Mesenteric fat pad (tissue), 1 donor: ENCODE data around the gene SLC38A1. TPM values are rescaled to one million over a fixed set of nuclear protein-coding genes. Genes with fewer than 3 reads are reported as not detected.
"Not testable (repeated sequence)": the region's sequence is repeated elsewhere in the genome, so short reads cannot be mapped to it uniquely, and the experiment has no call there.

Experiments used
- DNase-seq: peaks from one replicate; pipeline ENCODE4 v3.0.0-alpha.2; 2020; ENCODE audit warnings: low spot score
- total RNA-seq: library from RNA; stranded (reverse); fragmentation: NEBNext Ultra II Directional; extraction: Animal tissue kit (Norgen Biotek cat#: 25700); gene quantifications from one replicate; pipeline ENCODE4 v1.2.1, GENCODE V29; 2021
- donor health status: DM: yes; HTN: yes; CAD: no.

Gene SLC38A1
- total RNA-seq, 1 donor from 2014 or later = 15.9 TPM

DNA sequence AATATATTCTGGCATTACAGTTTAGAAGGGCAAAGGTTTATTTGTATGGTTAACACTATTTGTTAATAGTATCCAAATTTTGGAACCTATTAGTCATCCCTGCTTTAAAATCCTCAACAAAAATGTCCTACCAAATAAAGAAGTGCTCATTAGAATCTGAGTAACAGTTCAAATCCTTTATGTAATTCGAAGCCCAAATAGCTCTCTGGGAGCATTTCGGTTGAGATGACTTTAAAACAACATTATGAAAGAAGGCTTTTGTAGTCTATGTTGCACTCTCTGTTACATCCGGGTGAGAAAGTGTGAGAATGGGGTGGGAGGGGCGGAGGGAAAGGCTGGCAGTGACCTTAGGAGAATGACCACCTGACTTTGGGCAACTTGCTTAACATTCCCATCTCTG lies 59.7 kb downstream of the SLC38A1 start:
- DNase-seq = no peak

DNA sequence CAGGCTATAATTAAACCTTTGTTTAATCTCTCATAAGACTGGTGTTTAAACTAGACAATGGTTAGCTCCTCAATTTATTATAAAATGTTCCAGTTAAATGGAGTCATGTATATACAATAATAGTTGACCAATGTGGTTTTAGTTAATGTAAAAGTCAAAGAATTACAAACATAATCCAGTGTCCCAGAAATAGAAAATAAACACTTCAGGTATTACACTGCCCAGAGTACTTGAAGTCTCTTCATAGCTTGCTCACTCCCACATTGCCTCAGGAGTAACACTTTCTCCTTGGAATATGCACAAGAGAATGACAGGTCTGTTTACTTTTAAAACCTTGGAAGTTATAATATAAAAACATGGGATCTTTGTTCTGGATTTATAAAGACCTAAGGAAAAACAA lies 60.5 kb downstream of the SLC38A1 start:
- DNase-seq = no peak

DNA sequence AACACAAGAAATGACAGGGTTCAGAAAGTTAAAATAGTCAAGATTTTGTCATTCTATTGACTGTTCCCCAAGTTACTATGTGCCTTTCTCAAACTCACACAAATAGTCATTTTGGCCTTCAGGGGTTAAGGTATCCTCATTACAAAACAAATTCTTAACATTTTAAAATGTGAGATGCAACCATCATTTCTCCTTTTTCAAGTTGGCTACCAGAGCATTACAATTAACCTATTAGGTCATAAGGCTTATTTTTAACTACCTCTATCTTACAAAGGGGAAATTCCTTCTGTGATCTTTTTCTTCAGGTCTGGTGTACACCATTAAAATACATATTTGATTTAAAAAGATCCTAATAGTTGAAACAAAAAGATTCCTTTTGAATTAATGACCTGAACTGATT lies 61.2 kb downstream of the SLC38A1 start:
- DNase-seq = no peak

DNA sequence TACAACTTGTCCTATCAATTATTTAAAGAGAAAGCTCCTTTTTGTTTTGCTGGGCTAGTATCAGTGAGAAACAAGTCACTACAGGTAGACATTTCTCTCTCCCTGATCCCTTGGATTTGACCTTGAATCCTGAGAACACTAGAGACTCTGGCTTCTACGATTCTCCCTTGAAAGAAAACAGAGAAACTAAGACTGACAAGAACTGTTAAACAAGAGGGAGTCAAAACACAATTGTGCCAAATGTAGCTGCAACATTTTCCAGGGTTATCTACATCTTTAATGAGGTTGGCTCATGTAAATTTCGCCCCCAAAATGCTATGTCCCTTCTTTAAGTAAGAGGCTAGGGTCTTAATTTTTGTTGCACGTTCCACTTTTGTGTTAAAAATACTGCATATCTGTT lies 62.4 kb downstream of the SLC38A1 start:
- no peak for DNase-seq

DNA sequence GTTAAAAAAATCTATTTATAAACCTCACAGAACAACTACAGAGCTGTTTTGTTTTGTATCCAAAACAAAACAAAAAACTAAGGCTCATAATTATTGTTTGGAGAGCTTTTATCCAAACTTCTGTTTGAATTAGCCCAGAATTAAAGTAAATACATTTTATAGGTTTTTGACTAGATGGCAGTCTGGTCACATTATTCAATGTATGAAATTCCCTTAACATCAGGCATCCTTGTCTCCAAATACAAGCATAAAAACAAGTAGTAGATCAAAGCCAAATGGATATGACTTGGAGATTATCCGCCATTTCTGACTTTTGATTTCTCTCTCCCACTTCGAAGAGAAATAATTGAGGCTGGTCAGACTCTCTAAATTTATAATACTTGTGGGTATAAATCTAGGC lies 63.5 kb downstream of the SLC38A1 start:
- DNase-seq = no peak

DNA sequence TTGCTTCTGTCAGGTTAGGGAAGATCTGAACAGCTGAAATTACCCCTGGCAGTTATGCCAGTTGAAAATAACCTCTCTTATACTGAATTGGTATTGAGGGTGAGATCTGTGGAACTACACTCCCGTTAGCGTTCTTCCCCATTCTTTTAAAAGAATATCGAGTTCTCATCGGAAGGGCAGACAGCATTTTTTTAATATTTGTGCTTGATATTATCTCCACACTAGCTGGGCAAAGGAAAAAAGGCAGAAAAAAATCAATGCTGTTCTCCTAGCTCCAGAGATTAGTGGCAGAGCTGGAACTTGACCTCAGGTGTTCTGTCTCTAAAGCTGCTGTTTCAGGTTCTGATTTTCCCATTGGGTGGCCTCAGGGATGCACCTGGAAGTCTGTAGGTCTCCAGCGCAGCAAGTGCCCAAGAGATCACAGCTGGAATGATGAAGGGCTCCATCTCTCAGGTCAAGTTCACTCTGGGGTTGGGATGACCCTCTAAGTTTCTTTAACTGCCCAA lies 67.5 kb downstream of the SLC38A1 start:
- DNase-seq = no peak

DNA sequence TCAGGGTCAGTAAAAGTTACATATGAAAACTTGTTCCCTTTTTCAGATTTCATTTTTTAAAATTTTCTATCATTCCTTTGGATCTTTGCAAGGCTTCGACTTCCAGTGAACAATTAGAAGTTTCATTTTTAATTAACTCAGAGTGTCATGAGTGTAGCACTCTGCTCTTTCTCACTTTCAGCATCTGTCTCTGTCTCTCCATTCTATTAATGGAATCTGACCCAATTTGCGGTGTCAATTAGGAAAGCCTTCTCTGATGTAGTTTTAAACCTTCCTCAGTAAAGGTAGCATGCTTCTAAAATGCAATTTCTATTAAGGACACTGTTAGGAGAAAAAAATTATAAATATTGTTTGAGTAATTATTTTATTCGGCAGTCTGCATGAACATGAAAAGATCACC lies 68.3 kb downstream of the SLC38A1 start:
- no peak for DNase-seq

DNA sequence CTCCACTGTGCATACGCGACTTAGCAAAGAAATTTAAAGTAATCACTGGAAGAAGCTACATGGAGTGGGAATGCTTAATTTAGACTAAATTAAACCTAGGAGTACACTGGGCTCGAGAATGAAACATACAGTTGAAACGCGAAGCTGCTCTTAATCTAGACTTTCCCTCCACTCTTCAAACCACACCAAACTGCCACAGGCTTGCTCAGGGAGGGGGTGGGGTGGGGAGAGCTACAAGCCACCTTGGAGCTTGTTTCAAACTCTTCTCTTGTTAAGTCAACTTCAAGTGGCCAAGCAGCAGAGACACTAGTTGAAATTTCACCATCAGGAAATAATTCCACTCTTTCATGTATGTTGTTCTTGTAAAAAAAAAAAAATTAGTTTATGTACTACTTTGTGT lies 69.9 kb downstream of the SLC38A1 start:
- no peak for DNase-seq

DNA sequence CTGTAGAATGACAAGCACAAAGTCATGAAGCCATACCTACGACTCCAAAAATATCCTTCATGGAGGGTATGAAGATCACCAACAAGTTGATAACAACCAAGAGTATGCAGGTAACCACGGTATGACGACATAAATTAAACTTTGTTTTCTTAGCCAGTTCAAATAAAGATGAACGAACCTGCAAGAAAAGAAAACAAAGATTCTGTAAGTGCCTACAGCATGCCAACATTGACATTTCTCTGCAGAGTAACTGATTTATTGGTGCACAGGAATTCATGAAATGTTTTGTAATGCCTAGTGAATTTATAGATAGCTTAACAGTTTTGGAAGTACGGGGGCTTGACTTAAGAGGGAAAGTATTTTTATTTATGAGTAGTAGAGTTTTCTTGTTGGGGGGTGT lies 71.0 kb downstream of the SLC38A1 start:
- no peak for DNase-seq

DNA sequence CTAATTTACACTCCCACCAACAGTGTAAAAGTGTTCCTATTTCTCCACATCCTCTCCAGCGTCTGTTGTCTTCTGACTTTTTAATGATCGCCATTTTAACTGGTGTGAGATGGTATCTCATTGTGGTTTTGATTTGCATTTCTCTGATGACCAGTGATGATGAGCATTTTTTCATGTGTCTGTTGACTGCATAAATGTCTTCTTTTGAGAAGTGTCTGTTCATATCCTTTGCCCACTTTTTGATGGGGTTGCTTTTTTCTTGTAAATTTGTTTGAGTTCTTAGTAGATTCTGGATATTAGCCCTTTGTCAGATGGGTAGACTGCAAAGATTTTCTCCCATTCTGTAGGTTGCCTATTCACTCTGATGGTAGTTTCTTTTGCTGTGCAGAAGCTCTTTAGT lies 78.3 kb downstream of the SLC38A1 start:
- DNase-seq = not testable (repeated sequence)

DNA sequence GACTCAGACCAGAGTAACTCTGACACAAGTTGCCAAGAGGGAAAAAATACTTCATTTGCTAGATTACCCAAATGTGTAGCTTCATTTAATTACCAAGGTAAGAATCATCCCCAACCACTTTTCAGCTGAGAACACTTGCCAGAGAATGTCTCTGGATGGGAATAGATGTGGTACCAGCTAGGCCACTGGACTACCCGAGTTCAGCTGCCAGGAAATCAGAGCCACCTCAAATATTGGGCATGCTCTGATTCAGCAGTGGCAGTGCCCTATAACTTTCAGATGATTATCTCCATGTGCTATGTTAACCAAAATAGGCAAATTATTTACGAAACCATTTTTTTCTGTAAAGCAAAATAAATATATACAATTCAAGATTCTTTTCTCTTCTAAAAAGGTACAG lies 80.7 kb downstream of the SLC38A1 start:
- DNase-seq = no peak

DNA sequence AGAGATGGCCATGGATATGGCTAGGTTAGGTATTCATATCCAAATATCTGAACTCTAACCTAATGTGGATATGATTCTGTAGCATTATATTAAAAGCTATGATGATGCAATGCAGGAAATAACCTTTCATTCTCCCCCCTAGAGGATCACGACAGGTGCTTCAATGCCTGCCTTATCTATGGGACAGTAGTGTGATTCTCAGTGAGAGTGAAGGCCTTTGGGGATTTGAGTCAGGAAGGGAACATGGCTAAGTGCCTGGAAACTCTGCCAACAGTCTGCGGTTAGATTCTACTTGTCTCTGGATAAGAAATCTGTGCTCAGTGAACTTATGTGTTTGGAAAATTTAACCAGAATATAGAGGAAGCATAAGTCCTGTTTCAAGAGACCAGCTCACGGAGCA lies 81.8 kb downstream of the SLC38A1 start:
- DNase-seq = no peak

DNA sequence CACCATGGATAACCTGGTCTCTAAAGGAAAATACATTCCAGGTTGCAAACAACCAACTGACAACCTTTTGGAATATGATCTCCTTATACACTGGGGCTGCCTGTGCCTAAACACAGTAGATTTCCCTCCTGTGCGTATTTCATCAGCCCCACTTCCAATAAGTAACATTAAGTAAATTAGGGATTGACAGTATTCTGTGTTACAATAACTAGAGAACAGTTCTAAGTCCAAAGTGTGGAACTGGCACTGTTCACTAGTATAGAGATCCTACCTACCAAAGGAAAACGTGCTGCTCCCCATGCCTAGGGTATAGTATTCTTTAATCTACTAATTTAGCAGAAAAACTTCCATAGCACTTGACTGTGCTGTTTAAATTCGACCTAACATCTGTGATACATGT lies 82.8 kb downstream of the SLC38A1 start:
- DNase-seq = no peak

DNA sequence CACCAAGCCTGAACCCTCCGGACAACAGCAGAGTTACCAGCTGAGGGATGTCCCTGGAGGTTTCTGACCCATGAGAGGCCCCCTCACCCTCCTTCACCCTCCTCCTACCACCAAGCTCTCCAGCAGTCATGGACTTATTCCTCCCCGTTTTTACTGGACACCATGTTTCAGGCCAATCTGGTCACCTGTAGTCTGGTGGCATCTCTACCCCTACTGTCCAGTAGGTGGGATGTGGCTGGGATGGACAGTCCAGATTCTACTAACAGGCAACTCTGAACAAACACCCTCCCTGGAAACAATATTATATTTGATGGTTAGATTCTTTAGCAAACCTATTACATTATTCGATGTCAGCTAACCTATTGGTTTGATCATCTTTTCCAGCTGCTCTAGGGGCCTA lies 83.2 kb downstream of the SLC38A1 start:
- no peak for DNase-seq

DNA sequence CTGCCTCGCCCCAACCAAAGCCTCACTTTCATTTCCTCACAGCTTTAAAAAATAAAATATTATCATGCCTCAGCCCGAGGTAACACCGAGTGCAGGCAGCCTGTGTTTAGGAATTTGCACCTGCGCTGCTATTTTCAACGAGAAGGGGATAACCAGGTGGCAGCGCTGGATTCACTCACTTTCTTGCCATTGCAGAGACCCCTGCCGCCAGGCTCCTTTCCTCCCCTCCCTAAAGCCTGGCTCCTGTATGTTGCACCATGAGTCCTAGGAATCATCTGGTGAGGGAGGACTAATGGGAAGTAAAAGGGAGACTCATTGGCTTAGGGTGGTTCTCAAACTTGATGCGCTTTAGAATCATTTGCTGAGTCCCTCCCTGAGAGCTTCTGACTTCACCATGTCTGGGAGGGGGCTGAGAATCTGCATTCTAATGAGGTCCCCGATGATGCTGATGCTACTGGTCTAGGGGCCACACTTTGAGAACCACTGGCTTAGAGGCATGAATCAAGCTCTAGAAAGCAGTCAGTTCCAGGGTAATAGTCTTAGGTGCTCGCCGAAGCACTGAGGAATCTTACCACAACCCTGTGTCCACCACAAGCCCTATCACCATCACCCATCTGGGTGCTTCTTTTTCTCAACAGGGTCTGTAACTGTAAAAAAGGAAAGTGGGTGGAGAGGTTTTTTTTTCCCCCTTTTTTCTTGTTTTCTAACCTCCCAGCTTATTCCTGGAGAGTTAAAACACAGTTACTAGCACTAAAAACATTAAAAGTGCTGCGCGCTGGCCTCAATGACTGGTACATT lies 83.8 kb downstream of the SLC38A1 start:
- DNase-seq = no peak

DNA sequence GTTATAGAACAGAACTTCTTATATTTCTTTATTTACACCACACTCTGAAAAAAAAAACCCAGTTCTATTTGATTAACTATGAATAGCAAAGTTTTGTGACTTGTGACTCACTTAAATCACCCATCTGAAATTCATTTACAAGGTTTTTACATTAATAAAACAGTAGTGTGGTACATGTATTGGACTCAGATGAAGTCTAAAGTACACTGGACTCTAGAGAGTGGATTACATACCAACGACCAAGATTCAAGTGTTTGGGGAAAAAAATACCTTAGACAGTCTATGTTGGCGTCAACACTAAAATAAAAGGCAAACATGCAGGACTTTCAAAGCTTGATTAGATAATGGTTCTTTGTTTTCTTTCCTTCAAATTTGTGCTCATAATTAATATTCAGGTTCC lies 85.7 kb downstream of the SLC38A1 start:
- DNase-seq = no peak

DNA sequence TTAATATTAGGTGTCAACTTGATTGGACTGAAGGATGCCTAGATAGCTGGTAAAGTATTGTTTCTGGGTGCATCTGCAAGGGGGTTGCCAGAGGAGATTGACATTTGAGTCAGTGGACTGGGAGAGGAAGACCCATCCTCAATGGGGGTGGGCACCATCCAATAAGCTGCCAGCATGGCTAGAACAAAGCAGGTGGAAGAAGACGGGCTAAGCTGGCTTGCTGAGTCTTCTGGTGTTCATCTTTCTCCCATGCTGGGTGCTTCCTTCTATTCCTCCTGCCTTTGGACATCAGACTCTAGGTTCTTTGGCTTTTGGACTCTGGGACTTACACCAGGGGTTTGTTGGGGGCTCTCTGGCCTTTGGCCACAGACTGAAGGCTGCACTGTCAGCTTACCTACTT lies 87.4 kb downstream of the SLC38A1 start:
- no peak for DNase-seq

DNA sequence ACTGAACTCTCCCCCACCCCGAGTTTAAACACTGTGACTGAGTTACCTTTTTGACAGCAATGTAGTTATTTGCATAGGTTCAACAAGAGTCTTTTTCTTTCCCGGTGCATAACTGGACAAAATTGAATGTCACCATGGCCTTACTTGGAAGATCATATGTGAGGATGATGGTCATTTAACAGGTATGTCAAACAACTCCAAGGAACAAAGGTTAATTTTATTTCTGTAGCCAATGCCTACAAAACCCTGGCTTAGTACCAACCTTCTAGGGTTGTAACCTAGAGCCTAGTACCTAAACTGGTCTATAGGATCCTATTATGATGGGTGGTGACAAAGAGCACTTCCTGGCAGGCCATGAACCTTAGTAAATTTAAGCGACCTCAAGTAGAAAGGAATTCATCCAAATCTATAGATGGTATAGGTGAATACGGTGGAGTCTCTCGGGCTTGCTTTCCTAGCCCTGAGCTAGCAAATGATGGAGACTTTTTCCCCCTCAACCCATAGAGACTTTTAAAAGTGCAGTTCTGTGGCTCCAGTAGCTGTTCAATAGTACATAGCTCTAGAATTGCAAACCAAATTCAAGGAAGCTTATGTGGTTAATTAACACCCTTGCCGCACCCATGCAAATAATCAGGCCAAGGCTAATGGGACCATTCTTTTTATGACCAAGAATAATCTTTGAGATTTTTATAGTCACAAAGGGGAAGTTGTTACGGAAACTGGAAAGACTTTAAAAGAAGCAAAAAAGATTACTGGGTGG lies 89.0 kb downstream of the SLC38A1 start:
- DNase-seq = no peak

DNA sequence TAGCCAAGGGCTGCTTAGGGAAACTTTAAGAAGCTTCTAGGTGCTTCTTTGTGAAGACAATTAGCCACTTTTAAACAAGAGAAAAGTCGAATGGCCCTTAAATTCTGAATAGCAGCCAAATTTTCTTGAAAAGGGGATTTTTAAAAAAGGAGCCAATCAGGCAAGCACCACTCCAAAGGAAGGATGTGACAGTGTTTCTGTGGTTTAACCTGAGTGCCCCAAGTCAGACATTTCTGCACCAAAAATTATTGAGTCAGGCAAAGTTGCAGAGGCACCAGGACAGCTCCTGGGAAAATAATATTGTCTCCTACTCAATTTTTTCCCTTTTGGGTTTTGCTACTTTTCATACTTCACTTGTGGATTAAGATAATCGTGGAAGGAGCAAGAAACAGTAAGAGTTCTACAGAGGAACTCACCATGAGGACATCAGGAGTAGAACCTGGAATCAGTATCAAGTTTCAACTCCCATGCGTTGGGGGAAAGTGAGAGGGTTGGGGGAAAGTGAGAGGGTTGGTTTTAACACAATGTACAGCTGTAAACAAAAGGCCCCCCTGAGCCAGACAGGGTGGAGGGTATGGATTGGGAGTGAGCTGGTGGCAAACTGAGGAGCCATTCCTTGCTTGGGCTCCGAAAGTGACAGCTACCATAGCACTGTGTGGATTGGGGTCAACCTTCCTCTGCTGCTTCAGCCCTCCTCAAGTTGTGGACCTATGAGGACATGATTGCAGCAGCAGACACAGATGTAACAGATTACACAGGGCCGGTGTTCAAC lies 90.8 kb downstream of the SLC38A1 start:
- no peak for DNase-seq

DNA sequence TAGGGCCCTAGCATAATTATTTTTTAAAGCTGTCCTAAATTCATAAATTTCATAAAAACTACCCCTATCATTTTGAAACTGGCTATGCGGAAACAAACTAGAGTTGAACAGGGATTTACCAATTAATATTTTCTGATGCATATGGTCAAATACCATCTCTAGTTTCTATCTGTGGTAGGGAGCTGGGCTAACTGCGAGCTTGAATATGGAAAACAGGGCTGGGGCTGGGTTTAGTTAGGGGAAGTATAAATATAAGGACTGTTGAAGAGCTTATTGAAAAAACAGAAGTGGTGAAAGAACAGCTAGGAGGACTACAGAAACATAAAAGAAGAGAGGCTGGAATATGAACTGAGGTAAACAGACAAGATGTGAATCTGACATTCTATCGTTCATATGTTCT lies 91.8 kb downstream of the SLC38A1 start:
- DNase-seq = no peak

DNA sequence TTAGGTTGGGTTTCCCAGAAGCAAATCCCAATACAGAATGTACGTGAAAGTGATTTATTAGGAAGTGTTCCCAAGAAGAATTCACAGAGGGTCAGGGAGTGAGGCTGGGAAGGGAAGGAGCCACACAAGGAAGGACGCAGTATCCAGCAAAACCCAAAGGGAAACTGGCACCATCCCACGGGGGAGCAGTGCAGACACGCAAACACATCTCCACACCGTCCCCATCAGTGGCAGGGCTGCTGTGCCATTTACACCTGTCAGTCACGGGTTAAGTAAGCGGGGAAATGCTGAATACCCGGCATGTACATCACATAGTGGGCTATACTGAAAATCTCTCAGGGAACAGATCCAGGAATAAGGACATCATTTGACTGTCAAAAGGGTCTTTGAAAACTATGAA lies 93.9 kb downstream of the SLC38A1 start:
- no peak for DNase-seq
